ENCODE results near the gene TBC1D21. TPM values are rescaled to one million over a fixed set of nuclear protein-coding genes. Genes with fewer than 3 reads are reported as not detected.

The TBC1D21 gene
- total RNA-seq, 2 donors from 2014 or later, result not detected

DNA sequence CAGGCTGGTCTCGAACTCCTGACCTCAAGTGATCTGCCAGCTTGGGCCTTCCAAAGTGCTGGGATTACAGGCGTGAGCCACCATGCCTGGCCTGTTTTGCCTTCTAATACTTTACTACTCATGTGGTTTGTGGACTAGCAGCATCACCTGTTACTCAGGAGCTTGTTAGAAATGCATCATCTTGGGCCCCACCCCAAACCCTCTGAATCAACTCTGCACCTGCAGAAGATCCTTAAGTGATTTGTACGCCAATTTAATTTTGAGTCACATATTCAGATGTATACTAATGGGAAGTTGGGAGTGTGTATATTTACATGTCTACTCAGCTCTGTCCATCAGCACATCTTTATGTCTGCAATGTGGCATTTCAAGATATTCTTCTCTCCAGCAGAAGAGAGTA is 6.1 kb downstream of the TBC1D21 start:
- H3K27me3 ChIP-seq, result no peaks in the 10 kb centered on the region
- H3K9me3 ChIP-seq, result no peaks in the 10 kb centered on the region
- no peak for ATAC-seq
- DNase-seq, result no peak
- H3K36me3 ChIP-seq (replicated peaks in 1 of 2; ENCODE audit: insufficient read depth in 1 of 2, low read depth in 2 of 2), result no peaks in the 10 kb centered on the region
- H3K4me3 ChIP-seq, result no peak overlapping the region
- H3K4me1 ChIP-seq, result no peaks in the 10 kb centered on the region
- TF ChIP-seq, protein P1, sequence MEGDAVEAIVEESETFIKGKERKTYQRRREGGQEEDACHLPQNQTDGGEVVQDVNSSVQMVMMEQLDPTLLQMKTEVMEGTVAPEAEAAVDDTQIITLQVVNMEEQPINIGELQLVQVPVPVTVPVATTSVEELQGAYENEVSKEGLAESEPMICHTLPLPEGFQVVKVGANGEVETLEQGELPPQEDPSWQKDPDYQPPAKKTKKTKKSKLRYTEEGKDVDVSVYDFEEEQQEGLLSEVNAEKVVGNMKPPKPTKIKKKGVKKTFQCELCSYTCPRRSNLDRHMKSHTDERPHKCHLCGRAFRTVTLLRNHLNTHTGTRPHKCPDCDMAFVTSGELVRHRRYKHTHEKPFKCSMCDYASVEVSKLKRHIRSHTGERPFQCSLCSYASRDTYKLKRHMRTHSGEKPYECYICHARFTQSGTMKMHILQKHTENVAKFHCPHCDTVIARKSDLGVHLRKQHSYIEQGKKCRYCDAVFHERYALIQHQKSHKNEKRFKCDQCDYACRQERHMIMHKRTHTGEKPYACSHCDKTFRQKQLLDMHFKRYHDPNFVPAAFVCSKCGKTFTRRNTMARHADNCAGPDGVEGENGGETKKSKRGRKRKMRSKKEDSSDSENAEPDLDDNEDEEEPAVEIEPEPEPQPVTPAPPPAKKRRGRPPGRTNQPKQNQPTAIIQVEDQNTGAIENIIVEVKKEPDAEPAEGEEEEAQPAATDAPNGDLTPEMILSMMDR (IDR thresholded peaks at IDR 0.05), result no peak
- no peak for TF ChIP-seq POLR2A (IDR thresholded peaks at IDR 0.05)
- intact Hi-C loops (cut with DNase I), result no loop called here
- H3K27ac ChIP-seq, result no peak overlapping the region
- WGBS, 2 donors, result 35 to 55% methylated on average over 3 of the region's 3 CpGs

DNA sequence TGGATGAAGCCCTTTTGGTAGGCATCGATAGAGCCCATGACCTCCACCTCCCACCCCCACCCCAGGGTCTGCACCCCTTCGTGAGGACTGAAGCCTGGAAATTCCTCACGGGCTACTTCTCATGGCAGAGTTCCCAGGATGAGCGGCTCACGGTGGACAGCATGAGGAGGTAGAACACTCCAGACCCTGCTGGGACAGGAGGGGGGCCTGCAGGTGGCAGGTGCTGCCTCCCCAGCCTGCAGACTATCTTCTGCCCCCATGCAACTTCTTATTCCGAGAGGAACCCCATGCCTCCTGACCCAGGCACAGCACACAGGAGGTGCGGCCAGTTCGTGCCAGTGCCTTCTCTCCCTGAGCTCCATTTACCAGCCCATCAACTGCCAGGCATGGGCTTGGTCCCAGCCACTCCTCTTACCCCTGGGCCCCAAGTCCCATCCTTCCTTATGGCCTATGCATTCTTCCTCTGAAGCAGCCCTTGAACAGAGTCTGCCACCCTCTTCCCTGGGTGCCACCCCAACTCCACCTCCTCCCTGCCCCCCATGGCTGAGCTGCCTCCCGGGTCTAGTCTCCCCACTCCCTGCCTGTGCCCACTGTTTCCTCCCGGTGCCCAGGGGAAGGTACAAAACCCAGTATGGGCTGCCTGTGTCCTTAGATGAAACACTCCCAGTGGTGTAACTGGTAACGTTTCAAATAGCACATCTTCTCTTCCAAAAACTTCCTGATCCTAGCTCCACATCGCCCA is 8.4 kb downstream of the TBC1D21 start:
- TF ChIP-seq, protein P1 (IDR thresholded peaks at IDR 0.05), result no peak
- TF ChIP-seq POLR2A (IDR thresholded peaks at IDR 0.05), result no peak
- H3K27me3 ChIP-seq, result no peaks in the 10 kb centered on the region
- ATAC-seq (no peak), DNase-seq (no peak)
- H3K27ac ChIP-seq, result no peak overlapping the region
- H3K4me3 ChIP-seq, result no peak overlapping the region
- intact Hi-C loops (cut with DNase I), result no loop called here
- H3K9me3 ChIP-seq, result no peaks in the 10 kb centered on the region
- no peaks in the 10 kb centered on the region for H3K4me1 ChIP-seq
- no peaks in the 10 kb centered on the region for H3K36me3 ChIP-seq (replicated peaks in 1 of 2; ENCODE audit: insufficient read depth in 1 of 2, low read depth in 2 of 2)
- 51 to 52% methylated on average over 8 to 12 of the region's 12 CpGs for WGBS, 2 donors

DNA sequence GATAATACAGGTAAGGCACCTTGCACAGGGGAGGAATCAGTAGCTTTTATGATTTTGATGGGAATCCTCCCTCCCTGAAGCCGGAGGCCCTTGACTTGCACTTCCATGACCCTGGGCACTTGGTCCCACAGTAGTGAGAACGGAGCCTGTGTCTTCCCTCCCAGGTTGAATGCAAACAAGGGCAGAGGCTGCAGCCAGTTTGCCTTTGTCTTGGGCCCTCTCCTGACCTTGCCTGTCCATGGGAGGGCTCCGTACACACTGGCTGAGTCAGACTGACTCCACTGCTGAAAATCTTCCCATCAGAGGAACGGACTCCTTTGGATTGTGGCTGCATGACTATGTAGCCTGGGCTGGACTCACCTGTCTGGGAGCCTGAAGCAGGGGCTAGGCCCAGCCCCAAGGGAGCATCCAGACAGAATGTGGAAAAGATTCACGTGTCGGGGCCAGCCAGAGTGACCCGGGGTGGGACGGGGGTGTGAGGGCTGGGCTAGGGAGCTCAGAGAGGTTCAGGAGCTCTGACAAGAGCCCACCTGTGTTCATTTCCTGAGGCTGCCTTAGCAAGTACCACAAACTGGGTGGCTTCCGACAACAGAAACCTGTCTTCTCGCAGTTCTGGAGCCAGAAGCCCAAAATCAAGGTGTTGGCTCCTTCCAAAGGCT is 9.5 kb downstream of the TBC1D21 start:
- intact Hi-C loops (cut with DNase I), result no loop called here
- WGBS, 2 donors, result 83 to 87% methylated on average over 5 to 10 of the region's 10 CpGs
- Histone ChIP-seq H3K27me3 (no peaks in the 10 kb centered on the region), H3K36me3 (replicated peaks in 1 of 2; ENCODE audit: insufficient read depth in 1 of 2, low read depth in 2 of 2) (no peaks in the 10 kb centered on the region), H3K4me3 (no peak overlapping the region), H3K4me1 (no peaks in the 10 kb centered on the region), H3K27ac (no peak overlapping the region), H3K9me3 (no peaks in the 10 kb centered on the region)
- DNase-seq (no peak), ATAC-seq (no peak)
- TF ChIP-seq, protein P1 (IDR thresholded peaks at IDR 0.05), result no peak
- no peak for TF ChIP-seq POLR2A (IDR thresholded peaks at IDR 0.05)

DNA sequence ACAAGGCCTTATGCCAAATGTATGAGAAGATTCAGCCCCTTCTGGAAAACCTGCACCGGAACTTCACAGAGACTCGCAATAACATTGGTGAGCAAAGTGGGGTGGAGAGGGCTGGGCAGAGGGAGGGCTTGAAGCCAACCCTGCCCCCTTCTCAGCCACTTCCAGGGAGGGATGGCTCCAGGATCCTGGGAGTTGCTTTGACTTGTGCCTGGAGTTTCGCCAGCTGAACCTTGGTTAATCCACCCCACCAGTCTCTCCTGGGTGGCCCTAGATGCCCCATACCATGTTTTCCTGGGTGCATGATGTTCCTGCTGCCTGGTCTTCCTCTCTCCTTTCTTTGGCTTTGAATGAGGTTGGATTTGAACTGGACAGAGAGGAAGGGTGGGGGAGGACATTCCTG is 10.8 kb downstream of the TBC1D21 start:
- TF ChIP-seq, protein P1 (IDR thresholded peaks at IDR 0.05), result no peak
- no peak for TF ChIP-seq POLR2A (IDR thresholded peaks at IDR 0.05)
- no peaks in the 10 kb centered on the region for H3K36me3 ChIP-seq (replicated peaks in 1 of 2; ENCODE audit: insufficient read depth in 1 of 2, low read depth in 2 of 2)
- H3K9me3 ChIP-seq, result no peaks in the 10 kb centered on the region
- H3K4me1 ChIP-seq, result no peaks in the 10 kb centered on the region
- no peak overlapping the region for H3K4me3 ChIP-seq
- 46 to 73% methylated on average over 3 of the region's 3 CpGs for WGBS, 2 donors
- no peak for ATAC-seq
- no peak for DNase-seq
- intact Hi-C loops (cut with DNase I), result no loop called here
- no peaks in the 10 kb centered on the region for H3K27me3 ChIP-seq
- no peak overlapping the region for H3K27ac ChIP-seq

Data from body of pancreas (tissue), 4 donors.